Upper lobe of left lung (tissue), 4 donors: ENCODE data around the gene OSBPL7.

Experiments used
- CTCF ChIP-seq, 6 experiments: fragments of 450-650 bp in 4 of 6; fragments of 200-600 bp in 2 of 6; sonication (generic) in 2 of 6; IDR thresholded peaks; one replicate each; pipeline ENCODE4 v1.5.1; 2016 to 2019; ENCODE audit warnings: antibody characterized with exemption in 6 of 6
- POLR2A ChIP-seq, 4 donors: fragments of 450-650 bp; IDR thresholded peaks; one replicate each; pipeline ENCODE4 v1.5.1; 2016 to 2017; ENCODE audit warnings: antibody characterized with exemption in 4 of 4, mild to moderate bottlenecking in 2 of 4
- POLR2AphosphoS5 ChIP-seq, 2 donors: sonication (generic); formaldehyde crosslinking; IDR thresholded peaks; one replicate each; pipeline ENCODE4 v1.5.1; 2017; ENCODE audit warnings: antibody characterized with exemption in 2 of 2

GRCh38 chr17:47821424-47822391, at the start of gene OSBPL7:
- peak in 2 of 6 experiments; percentile 37 to 50 for TF ChIP-seq CTCF (IDR thresholded peaks at IDR 0.05)
- peak; percentile 62 to 78 for TF ChIP-seq POLR2AphosphoS5 (IDR thresholded peaks at IDR 0.05)
- TF ChIP-seq POLR2A (IDR thresholded peaks at IDR 0.05), result peak in 3 of 4 donors; percentile 22 to 58 (median 33)
